DOHH2 (cell line): ENCODE measurements around the gene IPCEF1.
A peak's percentile ranks its signal among the peaks of the same experiment; 100 is the strongest.

Experiments used
- H3F3A ChIP-seq: fragments of 200-600 bp; sonication (generic), shearing (Covaris generic); 2 replicates; pipeline ENCODE4 v1.6.0; 2016; ENCODE audit warnings: antibody characterized with exemption, mild to moderate bottlenecking; ENCODE audit not compliant: control insufficient read depth, insufficient read depth
- H3K27ac ChIP-seq: fragments of 200-600 bp; sonication (generic); 2 replicates; pipeline ENCODE4 v1.5.1; 2014; ENCODE audit warnings: low read depth, mild to moderate bottlenecking, low read length, moderate library complexity
- H3K27me3 ChIP-seq: fragments of 200-600 bp; sonication (generic); 2 replicates; pipeline ENCODE4 v1.6.1; 2014; ENCODE audit warnings: mild to moderate bottlenecking, low read length, mixed read lengths; ENCODE audit not compliant: control insufficient read depth
- H3K36me3 ChIP-seq: fragments of 200-600 bp; sonication (generic); 2 replicates; pipeline ENCODE4 v1.6.1; 2014; ENCODE audit warnings: mild to moderate bottlenecking, low read length, moderate library complexity, mixed read lengths; ENCODE audit not compliant: control insufficient read depth
- H3K4me1 ChIP-seq: fragments of 200-600 bp; sonication (generic); 2 replicates; pipeline ENCODE4 v1.6.1; 2014; ENCODE audit warnings: mild to moderate bottlenecking, low read length, mixed read lengths; ENCODE audit not compliant: control insufficient read depth
- H3K4me2 ChIP-seq: fragments of 200-600 bp; sonication (generic); 2 replicates; pipeline ENCODE4 v1.6.0; 2014; ENCODE audit warnings: mild to moderate bottlenecking, low read length, moderate library complexity
- H3K4me3 ChIP-seq: fragments of 200-600 bp; sonication (generic); 2 replicates; pipeline ENCODE4 v1.5.1; 2014; ENCODE audit warnings: mild to moderate bottlenecking, low read length, mixed read lengths
- H3K79me2 ChIP-seq: fragments of 200-600 bp; sonication (generic); 2 replicates; pipeline ENCODE4 v1.6.1; 2014; ENCODE audit warnings: mild to moderate bottlenecking, low read length, mixed read lengths; ENCODE audit not compliant: control insufficient read depth
- H3K9me2 ChIP-seq: fragments of 200-600 bp; sonication (generic); replicated peaks from 2 replicates; pipeline ENCODE4 v1.6.1; 2014; ENCODE audit warnings: mild to moderate bottlenecking, low read length, mixed read lengths; ENCODE audit not compliant: control insufficient read depth
- H3K9me3 ChIP-seq: fragments of 200-600 bp; sonication (generic); 2 replicates; pipeline ENCODE4 v1.6.1; 2014; ENCODE audit warnings: antibody characterized with exemption, low read length, mixed read lengths; ENCODE audit not compliant: control insufficient read depth, insufficient read depth
- H4K20me1 ChIP-seq: fragments of 200-600 bp; sonication (generic); 2 replicates; pipeline ENCODE4 v1.6.0; 2014; ENCODE audit warnings: low read depth, mild to moderate bottlenecking, antibody characterized with exemption, low read length, moderate library complexity; ENCODE audit not compliant: control insufficient read depth, insufficient read depth
- EZH2phosphoT487 ChIP-seq: fragments of 200-600 bp; sonication (generic); IDR thresholded peaks from 2 replicates; pipeline ENCODE4 v1.6.1; 2017; ENCODE audit warnings: borderline replicate concordance, mild to moderate bottlenecking, antibody characterized with exemption, low read length, moderate library complexity, mixed read lengths
- TF ChIP-seq, protein P1 (sequence below): fragments of 200-600 bp; sonication (generic); IDR thresholded peaks from one replicate; pipeline ENCODE4 v1.5.1; 2014; ENCODE audit warnings: antibody characterized with exemption, mild to moderate bottlenecking, low read depth, low read length; ENCODE audit not compliant: poor library complexity, severe bottlenecking

Gene IPCEF1

DNA sequence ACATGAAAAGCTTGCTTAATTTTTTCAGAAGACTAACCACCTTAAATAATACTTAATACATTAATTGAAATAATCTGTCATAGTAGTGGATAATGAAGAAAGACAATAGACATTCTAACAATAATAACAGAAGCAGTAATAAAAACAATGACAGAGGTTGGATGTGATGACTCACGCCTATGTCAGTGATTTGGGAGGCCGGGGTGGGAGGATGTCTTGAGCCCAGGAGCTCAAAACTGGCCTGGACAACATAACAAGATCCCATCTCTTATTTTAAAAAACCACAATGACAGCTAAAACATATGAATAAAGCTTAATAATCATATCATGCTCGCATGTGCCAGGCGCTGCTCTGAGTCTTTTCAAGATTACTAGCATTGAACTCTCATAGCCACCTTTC lies 105.5 kb downstream of the IPCEF1 start:
- H3K27me3 ChIP-seq: no peaks in the 10 kb centered on the region
- H4K20me1 ChIP-seq: no peaks in the 10 kb centered on the region
- TF ChIP-seq EZH2phosphoT487: no peak
- TF ChIP-seq, protein P1, sequence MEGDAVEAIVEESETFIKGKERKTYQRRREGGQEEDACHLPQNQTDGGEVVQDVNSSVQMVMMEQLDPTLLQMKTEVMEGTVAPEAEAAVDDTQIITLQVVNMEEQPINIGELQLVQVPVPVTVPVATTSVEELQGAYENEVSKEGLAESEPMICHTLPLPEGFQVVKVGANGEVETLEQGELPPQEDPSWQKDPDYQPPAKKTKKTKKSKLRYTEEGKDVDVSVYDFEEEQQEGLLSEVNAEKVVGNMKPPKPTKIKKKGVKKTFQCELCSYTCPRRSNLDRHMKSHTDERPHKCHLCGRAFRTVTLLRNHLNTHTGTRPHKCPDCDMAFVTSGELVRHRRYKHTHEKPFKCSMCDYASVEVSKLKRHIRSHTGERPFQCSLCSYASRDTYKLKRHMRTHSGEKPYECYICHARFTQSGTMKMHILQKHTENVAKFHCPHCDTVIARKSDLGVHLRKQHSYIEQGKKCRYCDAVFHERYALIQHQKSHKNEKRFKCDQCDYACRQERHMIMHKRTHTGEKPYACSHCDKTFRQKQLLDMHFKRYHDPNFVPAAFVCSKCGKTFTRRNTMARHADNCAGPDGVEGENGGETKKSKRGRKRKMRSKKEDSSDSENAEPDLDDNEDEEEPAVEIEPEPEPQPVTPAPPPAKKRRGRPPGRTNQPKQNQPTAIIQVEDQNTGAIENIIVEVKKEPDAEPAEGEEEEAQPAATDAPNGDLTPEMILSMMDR: no peak
- H3K27ac ChIP-seq: no peak overlapping the region
- H3K4me1 ChIP-seq: peaks cover 16% of the 10 kb centered on the region
- H3K4me2 ChIP-seq: no peak overlapping the region
- H3K79me2 ChIP-seq: no peaks in the 10 kb centered on the region
- H3K36me3 ChIP-seq: no peaks in the 10 kb centered on the region
- no peak overlapping the region for H3K4me3 ChIP-seq
- H3K9me2 ChIP-seq: no peaks in the 10 kb centered on the region
- no peaks in the 10 kb centered on the region for H3K9me3 ChIP-seq
- no peaks in the 10 kb centered on the region for H3F3A ChIP-seq

DNA sequence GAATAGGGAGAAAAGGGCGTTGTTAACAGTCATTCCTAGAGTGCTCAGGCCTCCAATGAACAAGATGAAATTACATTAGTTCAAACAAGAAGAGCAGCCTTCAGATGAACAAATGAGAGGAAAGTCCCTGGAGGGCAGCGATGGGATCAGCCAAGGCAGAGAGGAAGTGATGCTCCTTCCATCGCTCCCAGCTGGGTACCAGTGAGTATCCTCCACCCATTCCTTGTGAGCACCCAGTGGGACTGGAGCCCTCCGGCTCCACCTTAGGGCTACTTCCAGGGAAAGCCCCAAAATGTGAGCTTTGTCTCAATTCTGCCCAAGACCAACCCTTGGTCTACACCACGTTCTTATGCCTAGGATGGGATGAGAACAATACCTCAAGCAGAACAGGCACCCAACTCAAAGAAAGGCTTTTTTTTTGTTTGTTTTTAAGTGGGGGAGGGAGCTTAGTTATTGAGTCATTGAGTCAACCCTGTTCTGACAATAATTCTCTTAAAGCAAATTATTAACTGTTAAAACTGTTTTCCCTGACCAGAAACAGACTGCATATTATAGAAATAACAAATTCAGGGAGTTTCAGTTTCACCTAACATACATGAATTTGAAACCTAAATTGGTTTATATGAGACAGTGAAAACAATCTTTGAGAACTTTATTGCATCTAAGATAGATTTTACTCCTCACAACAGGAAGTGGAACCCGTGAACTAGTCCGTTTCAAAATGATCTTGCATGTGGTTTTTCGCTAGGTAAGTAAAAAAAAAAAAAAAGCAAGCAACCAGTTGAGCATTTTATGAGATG lies 106.9 kb downstream of the IPCEF1 start:
- Histone ChIP-seq H3K4me1 (peaks cover 16% of the 10 kb centered on the region), H3F3A (no peaks in the 10 kb centered on the region), H3K9me2 (no peaks in the 10 kb centered on the region), H3K36me3 (no peaks in the 10 kb centered on the region), H3K79me2 (no peaks in the 10 kb centered on the region), H4K20me1 (no peaks in the 10 kb centered on the region), H3K27me3 (no peaks in the 10 kb centered on the region), H3K4me3 (peak overlapping the region; percentile 22; the same call in 1 of the 2 replicates), H3K27ac (no peak overlapping the region), H3K9me3 (no peaks in the 10 kb centered on the region), H3K4me2 (peak overlapping the region; percentile 39)
- TF ChIP-seq, protein P1: no peak
- no peak for TF ChIP-seq EZH2phosphoT487

DNA sequence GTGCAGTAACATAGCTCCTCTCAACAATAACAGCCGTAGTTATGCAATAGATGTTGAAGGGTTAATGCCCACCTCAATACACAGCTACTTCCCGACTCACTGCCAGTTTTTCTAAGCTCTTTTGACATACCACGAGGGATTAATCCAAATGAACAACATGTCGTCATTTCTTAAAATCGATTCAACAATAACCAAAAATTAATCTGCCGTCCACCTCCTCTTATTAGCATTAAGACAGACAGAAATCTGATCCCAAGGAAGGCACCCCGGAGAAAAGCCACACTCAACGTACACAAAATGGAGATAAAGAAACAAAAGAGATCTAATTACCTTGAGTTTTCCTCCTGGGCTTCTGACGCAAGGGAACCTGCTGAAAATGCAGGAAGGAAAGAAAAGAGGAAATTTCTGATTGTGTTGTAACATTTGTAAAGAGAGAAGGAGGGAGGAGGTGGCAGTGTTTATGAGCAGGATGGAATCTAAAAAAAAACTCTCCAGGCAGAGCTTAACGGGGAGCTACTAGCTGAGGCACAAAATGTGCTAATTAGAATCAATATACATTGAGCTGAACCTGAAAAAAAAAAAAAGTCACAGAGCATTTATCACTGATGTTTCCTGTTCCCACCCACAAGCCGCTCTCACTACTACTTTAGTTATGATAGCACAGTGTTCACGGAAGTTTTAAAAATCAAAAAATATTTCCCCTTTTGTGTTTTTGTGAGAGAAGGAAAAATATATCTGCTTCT lies 109.3 kb downstream of the IPCEF1 start:
- H3K4me3 ChIP-seq: no peak overlapping the region
- no peaks in the 10 kb centered on the region for H3K27me3 ChIP-seq
- H3F3A ChIP-seq: no peaks in the 10 kb centered on the region
- no peaks in the 10 kb centered on the region for H3K9me3 ChIP-seq
- no peaks in the 10 kb centered on the region for H3K36me3 ChIP-seq
- peak overlapping the region; percentile 12 for H3K4me2 ChIP-seq
- H3K79me2 ChIP-seq: no peaks in the 10 kb centered on the region
- H3K4me1 ChIP-seq: peaks cover 16% of the 10 kb centered on the region
- H4K20me1 ChIP-seq: no peaks in the 10 kb centered on the region
- TF ChIP-seq, protein P1: no peak
- no peak for TF ChIP-seq EZH2phosphoT487
- no peak overlapping the region for H3K27ac ChIP-seq
- no peaks in the 10 kb centered on the region for H3K9me2 ChIP-seq
